Left ventricle myocardium inferior (tissue), 1 donor: ENCODE measurements around the gene PCNT. TPM values are rescaled to one million over a fixed set of nuclear protein-coding genes. Genes with fewer than 3 reads are reported as not detected.

ENCODE experiments used
- DNase-seq: peaks from one replicate; pipeline ENCODE4 v3.0.0-alpha.2; 2020
- H3K27ac ChIP-seq: fragments of 200-600 bp; replicated peaks from 2 replicates; pipeline ENCODE4 v1.8.0; 2021
- H3K27me3 ChIP-seq: fragments of 200-600 bp; 2 replicates; pipeline ENCODE4 v1.8.0; 2021; ENCODE audit warnings: low read depth
- H3K36me3 ChIP-seq: fragments of 200-600 bp; 2 replicates; pipeline ENCODE4 v1.8.0; 2021
- H3K4me1 ChIP-seq: fragments of 200-600 bp; 2 replicates; pipeline ENCODE4 v1.8.0; 2021
- H3K4me3 ChIP-seq: fragments of 200-600 bp; 2 replicates; pipeline ENCODE4 v1.8.0; 2021; ENCODE audit warnings: mild to moderate bottlenecking, moderate library complexity
- H3K9me3 ChIP-seq: fragments of 200-600 bp; replicated peaks from 2 replicates; pipeline ENCODE4 v1.8.0; 2021
- CTCF ChIP-seq: fragments of 200-600 bp; IDR thresholded peaks from 2 replicates; pipeline ENCODE4 v1.8.0; 2021; ENCODE audit warnings: antibody characterized with exemption, mild to moderate bottlenecking, borderline replicate concordance
- intact Hi-C: fragments of 100-400 bp; cut with micrococcal nuclease; formaldehyde crosslinking; loops from one replicate; pipeline ENCODE4 v1.11.0; 2022
- total RNA-seq: library from RNA; stranded (reverse); fragmentation: NEBNext Ultra II Directional; extraction: Animal tissue kit (Norgen Biotek cat#: 25700); gene quantifications from one replicate; pipeline ENCODE4 v1.2.1, GENCODE V29; 2021
- donor health status: DM: no; HTN: yes; CAD: no; lungs with severe emphysema.

PCNT gene
- total RNA-seq, 1 donor from 2014 or later: 36.3 TPM

DNA sequence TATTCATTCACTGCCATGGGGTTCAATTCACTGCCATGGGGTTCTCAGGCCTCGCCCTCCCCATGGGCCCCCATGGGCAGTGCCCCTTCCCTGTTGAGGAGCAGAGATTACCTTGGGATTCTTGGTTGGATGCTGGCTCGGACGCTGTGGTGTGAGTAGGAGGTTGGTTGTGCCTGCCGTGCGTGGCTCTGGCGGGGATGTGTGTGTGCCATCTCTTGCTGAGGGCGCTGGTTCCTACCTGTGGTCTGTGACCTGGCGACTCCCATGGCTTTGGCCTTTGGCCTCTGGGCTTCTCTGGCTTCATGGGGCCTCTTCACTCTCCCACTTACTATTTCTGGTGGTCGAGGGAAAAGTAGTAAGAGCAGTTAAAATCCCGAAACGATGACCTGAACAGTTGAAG, 42.1 kb downstream of the PCNT start:
- H3K4me3 ChIP-seq: no peak overlapping the region
- no peaks in the 10 kb centered on the region for H3K9me3 ChIP-seq
- no peak overlapping the region for H3K27ac ChIP-seq
- no peak for DNase-seq
- H3K27me3 ChIP-seq: no peaks in the 10 kb centered on the region
- intact Hi-C loops: no loop called here
- peaks cover 55% of the 10 kb centered on the region for H3K36me3 ChIP-seq
- TF ChIP-seq CTCF: no peak
- peaks cover 11% of the 10 kb centered on the region for H3K4me1 ChIP-seq

- no peak for DNase-seq
- no peak overlapping the region for H3K4me3 ChIP-seq
- intact Hi-C loops: no loop called here
- peaks cover 53% of the 10 kb centered on the region for H3K36me3 ChIP-seq
- H3K27ac ChIP-seq: no peak overlapping the region
- no peaks in the 10 kb centered on the region for H3K27me3 ChIP-seq
- no peaks in the 10 kb centered on the region for H3K9me3 ChIP-seq
- no peak for TF ChIP-seq CTCF
- H3K4me1 ChIP-seq: peaks cover 11% of the 10 kb centered on the region
Measured at GRCh38 chr21:46366561-46366960, 42.6 kb downstream of the PCNT start.

- no peaks in the 10 kb centered on the region for H3K27me3 ChIP-seq
- intact Hi-C loops: no loop called here
- peaks cover 52% of the 10 kb centered on the region for H3K36me3 ChIP-seq
- no peaks in the 10 kb centered on the region for H3K9me3 ChIP-seq
- H3K4me1 ChIP-seq: peaks cover 11% of the 10 kb centered on the region
- H3K27ac ChIP-seq: no peak overlapping the region
- DNase-seq: no peak
- H3K4me3 ChIP-seq: no peak overlapping the region
- TF ChIP-seq CTCF: no peak
Measured at GRCh38 chr21:46366966-46367365, 43.0 kb downstream of the PCNT start.

- H3K4me3 ChIP-seq: no peak overlapping the region
- TF ChIP-seq CTCF: no peak
- peaks cover 44% of the 10 kb centered on the region for H3K36me3 ChIP-seq
- no peak overlapping the region for H3K27ac ChIP-seq
- intact Hi-C loops: no loop called here
- no peaks in the 10 kb centered on the region for H3K9me3 ChIP-seq
- no peaks in the 10 kb centered on the region for H3K27me3 ChIP-seq
- H3K4me1 ChIP-seq: peaks cover 11% of the 10 kb centered on the region
- DNase-seq: no peak
Measured at GRCh38 chr21:46368533-46369285, 44.8 kb downstream of the PCNT start.

GRCh38 chr21:46369520-46370235, 45.7 kb downstream of the PCNT start:
- TF ChIP-seq CTCF: no peak
- Histone ChIP-seq H3K27me3 (no peaks in the 10 kb centered on the region), H3K4me3 (no peak overlapping the region), H3K9me3 (no peaks in the 10 kb centered on the region), H3K4me1 (peaks cover 11% of the 10 kb centered on the region), H3K36me3 (peaks cover 35% of the 10 kb centered on the region), H3K27ac (no peak overlapping the region)
- DNase-seq: no peak
- intact Hi-C loops: no loop called here
